Subcutaneous adipose tissue (tissue), 4 donors: Measurements from ENCODE around the gene S100P. TPM values are rescaled to one million over a fixed set of nuclear protein-coding genes. Genes with fewer than 3 reads are reported as not detected.

ENCODE experiments used
- total RNA-seq, 4 donors: library from RNA; depleted of rRNA; stranded (reverse); fragments of >200 nt; gene quantifications; one replicate each; pipeline ENCODE4 v1.1.0, GENCODE V29; 2016
- TF ChIP-seq, protein P1 (sequence below): fragments of 450-650 bp; IDR thresholded peaks from one replicate; pipeline ENCODE4 v1.5.1; 2016; ENCODE audit warnings: low read depth, mild to moderate bottlenecking, control low read depth, antibody characterized with exemption, moderate library complexity

The S100P gene
- total RNA-seq, 4 donors from 2014 or later: 3.4 TPM; not detected in 3

DNA sequence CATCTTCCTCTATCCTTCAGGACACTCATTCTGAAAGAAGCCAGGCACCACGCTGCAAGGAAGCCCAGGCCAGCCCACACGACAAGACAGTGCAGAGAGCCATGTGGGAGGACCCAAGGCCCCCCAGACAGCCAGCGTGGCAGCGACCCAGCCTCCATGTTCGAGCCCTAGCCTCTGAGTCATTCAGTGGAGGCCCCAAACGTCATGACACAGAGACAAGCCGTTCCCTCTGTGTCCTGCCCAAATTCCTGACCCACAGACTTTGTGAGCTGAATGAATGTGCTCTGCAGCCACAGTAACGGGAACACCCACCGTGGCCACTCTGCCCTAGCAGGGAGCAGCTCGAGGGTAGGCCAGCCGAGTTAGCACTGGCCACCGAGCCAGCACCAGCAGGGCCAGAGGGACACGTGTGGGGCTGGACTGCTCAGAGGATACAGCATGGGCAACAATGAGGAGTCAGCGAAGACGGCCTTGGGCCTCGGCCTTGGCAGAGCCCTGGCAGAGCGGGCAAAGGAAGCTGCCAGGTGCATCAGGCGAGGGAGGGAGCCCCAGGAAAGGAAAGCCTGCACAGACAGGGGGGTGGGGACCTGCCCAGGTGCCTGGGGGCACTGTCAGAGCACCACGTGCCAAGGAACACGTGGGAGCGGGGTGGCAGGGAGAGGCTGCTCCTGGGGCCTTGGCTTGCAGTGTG is 30.9 kb downstream of the S100P start:
- TF ChIP-seq, protein P1, sequence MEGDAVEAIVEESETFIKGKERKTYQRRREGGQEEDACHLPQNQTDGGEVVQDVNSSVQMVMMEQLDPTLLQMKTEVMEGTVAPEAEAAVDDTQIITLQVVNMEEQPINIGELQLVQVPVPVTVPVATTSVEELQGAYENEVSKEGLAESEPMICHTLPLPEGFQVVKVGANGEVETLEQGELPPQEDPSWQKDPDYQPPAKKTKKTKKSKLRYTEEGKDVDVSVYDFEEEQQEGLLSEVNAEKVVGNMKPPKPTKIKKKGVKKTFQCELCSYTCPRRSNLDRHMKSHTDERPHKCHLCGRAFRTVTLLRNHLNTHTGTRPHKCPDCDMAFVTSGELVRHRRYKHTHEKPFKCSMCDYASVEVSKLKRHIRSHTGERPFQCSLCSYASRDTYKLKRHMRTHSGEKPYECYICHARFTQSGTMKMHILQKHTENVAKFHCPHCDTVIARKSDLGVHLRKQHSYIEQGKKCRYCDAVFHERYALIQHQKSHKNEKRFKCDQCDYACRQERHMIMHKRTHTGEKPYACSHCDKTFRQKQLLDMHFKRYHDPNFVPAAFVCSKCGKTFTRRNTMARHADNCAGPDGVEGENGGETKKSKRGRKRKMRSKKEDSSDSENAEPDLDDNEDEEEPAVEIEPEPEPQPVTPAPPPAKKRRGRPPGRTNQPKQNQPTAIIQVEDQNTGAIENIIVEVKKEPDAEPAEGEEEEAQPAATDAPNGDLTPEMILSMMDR: no peak

DNA sequence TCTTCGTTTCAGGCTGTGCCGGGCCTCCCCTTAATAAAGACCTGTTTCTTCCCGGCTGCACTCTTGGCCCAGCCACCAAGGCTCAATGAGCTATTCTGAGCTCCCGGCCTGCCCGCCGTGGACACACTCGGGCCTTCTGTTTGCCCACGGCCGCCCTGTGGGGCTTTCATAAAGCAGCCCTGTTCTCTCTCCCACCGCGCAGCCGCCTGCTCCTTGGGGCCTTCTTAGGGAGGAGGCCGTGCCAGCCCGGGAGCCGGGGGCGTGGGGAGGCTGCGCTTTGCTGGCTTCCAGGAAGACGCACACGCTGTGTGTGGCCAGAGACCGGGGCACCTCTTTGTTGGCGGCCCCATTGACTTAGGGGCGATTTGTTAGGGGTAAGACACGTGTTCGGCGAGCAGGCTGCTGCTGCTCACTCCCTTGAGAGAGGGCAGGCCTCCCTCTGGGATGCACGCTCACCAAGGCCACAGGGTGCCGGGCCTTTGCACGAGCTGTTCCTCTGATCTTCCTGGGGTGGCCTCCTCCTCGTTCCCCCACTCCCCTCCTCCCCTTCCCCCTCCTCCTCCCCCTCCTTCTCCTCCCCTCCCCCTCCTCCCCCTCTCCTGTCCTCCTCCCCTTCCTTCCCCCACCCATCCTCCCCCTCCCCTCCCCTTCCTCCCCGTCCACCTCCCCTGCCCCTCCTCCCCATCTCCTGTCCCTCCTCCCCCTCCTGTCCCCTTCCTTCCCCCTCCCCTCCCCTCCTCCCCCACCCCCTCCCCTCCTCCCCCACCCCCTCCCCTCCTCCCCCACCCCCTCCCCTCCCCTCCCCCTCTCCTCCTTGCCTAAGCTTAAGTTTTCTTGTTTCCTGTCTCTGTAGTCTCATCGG is 33.6 kb downstream of the S100P start:
- TF ChIP-seq, protein P1: no peak

DNA sequence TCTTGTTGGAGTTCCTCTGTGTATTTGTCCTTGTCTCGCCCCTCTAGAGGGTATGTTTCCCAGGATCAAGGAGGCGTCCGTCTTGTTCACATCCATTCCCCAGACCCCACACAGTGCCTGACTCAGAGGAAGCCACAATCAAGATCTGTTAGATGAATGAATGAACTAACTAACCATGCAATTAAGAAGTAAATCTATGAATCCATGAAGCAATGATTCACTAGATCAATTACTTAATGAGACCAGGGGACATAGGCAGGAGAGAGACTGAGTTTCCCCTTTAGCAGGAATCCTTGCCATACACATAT is 34.2 kb downstream of the S100P start:
- TF ChIP-seq, protein P1: no peak

DNA sequence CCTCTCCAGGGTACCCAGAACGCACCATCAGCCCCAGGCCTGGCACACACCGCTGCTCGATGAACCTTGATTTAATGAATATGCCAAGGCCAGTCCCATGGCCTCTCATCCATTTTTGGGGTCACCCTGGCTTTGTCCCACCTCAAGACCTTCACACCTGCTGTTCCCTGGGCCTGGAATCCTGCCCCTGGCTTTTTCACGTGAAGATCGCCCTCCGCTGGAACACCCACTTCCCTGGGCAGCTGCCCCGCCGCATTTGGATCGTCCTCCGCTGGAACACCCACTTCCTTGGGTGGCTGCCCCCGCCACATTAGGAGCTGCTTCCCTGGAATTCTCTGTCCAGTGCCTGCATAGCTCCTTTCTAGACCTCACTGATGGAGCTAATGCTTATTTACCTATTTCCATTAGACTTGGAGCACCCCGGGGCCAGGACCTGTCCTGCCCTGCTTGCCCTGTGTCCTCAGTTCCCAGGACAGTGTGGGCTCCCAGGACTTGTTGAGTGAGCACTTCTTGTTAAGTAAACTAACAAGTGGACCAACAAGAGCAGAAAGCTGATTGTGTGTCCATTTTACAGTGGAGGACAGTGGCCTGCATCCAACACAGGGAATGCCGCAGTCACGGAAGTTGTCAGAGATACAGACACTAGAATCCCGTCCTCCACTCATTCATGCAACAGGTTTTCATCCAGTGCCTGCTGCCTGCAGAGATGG is 34.8 kb downstream of the S100P start:
- TF ChIP-seq, protein P1: no peak

DNA sequence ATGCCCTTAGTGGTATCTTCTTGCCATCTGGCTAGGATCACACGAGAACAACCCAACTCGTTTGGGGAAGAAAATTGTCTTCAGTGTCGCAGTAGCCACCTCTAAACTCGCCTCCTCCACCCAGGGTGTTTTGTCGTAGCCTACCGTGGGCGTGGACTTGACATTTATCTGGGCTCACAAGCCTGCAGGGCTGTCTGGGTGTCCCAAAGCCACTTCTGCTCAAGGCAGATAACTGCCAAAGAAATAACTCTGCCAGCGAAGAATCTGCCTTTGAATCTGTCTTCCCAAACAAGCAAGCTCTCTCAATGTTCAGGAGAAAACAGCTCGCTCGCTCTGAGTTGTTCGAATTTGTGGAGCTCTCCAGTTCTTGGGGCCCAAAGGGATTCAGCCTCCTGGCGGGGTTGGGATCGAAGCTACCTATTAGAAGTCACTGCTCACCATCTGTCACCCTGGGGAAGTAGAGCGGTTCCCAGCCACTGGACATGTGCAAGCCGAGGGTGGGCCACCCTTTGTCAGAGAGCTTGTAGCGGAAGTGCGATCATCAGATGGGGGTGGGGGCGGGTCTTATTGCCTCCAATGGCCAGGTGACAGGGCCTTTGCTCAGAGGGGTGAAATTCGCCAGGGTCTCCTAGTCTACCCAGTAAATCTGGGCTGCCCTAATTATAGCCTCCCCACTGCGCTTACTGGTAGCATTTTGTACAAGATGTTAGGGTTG is 37.1 kb downstream of the S100P start:
- TF ChIP-seq, protein P1: no peak

DNA sequence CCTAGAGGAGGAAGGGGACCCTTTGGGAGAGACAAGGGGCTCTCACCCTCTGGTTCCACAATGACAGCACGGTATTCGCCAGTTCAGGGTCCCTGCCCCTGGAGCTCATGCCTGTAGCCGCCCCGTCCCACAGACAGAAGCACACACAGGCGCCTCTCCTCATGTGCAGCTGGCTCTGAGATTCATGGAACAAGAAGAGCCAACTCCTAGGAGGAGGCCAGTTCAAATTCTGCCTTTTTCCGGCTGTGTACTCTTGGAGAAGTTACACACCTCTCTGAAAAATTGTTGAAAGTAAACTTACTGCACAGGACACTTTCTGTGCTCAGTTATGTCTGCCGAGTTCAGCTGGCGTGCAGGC is 37.6 kb downstream of the S100P start:
- TF ChIP-seq, protein P1: no peak

DNA sequence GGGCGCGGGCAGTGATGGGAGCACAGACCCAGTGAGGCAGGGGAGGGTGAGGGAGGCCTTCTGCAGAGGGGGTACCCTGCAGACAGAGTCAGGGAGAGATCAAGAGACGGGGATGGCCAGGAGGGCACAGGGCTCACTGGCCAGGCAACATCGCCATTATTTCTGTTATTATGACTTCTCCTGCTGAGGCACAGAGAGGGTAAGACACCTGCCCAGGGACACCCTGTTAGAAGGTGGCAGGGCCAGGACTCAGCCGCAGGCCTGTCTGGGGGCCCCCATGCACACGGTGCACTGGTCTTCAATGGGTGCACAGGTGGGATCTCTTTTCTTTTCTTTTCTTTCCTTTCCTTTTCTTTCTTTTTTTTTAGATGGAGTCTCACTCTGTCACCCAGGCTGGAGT is 38.1 kb downstream of the S100P start:
- TF ChIP-seq, protein P1: no peak
